Endothelial cell of umbilical vein (primary cell): Measurements from ENCODE around the gene ARHGEF28. TPM values are rescaled to one million over a fixed set of nuclear protein-coding genes. Genes with fewer than 3 reads are reported as not detected.

Source experiments
- BruUV-seq: library from RNA; stranded (reverse); fragments of 400-500 nt; replicated peaks from 2 replicates; lab custom pipeline; 2021; lab: Mats Ljungman, UMichigan
- CTCF ChIA-PET: fragments of 300-600, 350-600 bp; sonication (Branson Sonifier 250); formaldehyde crosslinking; loops from one replicate; lab custom pipeline; 2021; ENCODE audit warnings: antibody characterized with exemption, inconsistent platforms; lab: Charles Lee
- POLR2A ChIA-PET: fragments of 300-600, 350-600 bp; sonication (Branson Sonifier 250); formaldehyde crosslinking; loops from one replicate; lab custom pipeline; 2021; ENCODE audit warnings: antibody characterized with exemption, inconsistent platforms; lab: Charles Lee
- DNase-seq: peaks from one replicate; pipeline ENCODE4 v3.0.0-alpha.2; 2011; ENCODE audit warnings: low read depth, low spot score
- FAIRE-seq: peaks from 2 replicates; lab custom pipeline; 2011; peaks lifted over from hg19 to GRCh38; lab: Jason Lieb, UNC
- H2AFZ ChIP-seq: 2 replicates; pipeline ENCODE4 v1.6.0; 2012; ENCODE audit warnings: low read depth, low read length, control low read depth, inconsistent platforms
- H3K27ac ChIP-seq: 2 replicates; pipeline ENCODE4 v1.5.1; 2011; ENCODE audit warnings: low read depth, mild to moderate bottlenecking, control low read depth, low read length, moderate library complexity; ENCODE audit not compliant: insufficient read depth
- H3K27me3 ChIP-seq, 2 experiments: 2 replicates each; pipeline versions ENCODE4 v1.6.0 to v1.6.1; 2011; ENCODE audit warnings: low read length in 2 of 2, mixed read lengths in 1 of 2; ENCODE audit not compliant: control insufficient read depth in 2 of 2, insufficient read depth in 2 of 2
- H3K36me3 ChIP-seq, 2 experiments: 2 replicates in 1 of 2; 3 replicates in 1 of 2; pipeline ENCODE4 v1.5.1; 2011; ENCODE audit warnings: low read length in 2 of 2, mild to moderate bottlenecking in 1 of 2, moderate library complexity in 1 of 2; ENCODE audit not compliant: control insufficient read depth in 2 of 2, insufficient read depth in 2 of 2; ENCODE audit errors: extremely low read depth in 1 of 2
- H3K4me1 ChIP-seq: 3 replicates; pipeline ENCODE4 v1.5.1; 2011; ENCODE audit warnings: mild to moderate bottlenecking, low read length; ENCODE audit not compliant: control insufficient read depth, insufficient read depth; ENCODE audit errors: extremely low read depth
- H3K4me2 ChIP-seq: 2 replicates; pipeline ENCODE4 v1.6.1; 2011; ENCODE audit warnings: low read length, control low read depth, mixed read lengths; ENCODE audit not compliant: insufficient read depth
- H3K4me3 ChIP-seq, 3 experiments: fragments of 200-600 bp in 1 of 3; sonication (generic), shearing (Covaris generic) in 1 of 3; replicated peaks in 1 of 3; 2 replicates each; pipeline ENCODE4 v1.5.1; 2011 to 2016; ENCODE audit warnings: control low read depth in 3 of 3, low read length in 3 of 3, mild to moderate bottlenecking in 2 of 3, inconsistent platforms in 1 of 3, low read depth in 1 of 3, moderate library complexity in 1 of 3; ENCODE audit not compliant: insufficient read depth in 1 of 3
- H3K79me2 ChIP-seq: 2 replicates; pipeline ENCODE4 v1.6.0; 2012; ENCODE audit warnings: low read length, inconsistent platforms; ENCODE audit not compliant: control insufficient read depth, insufficient read depth
- H3K9ac ChIP-seq: replicated peaks from 2 replicates; pipeline ENCODE3; 2011; ENCODE audit warnings: low read length, control low read depth; ENCODE audit not compliant: insufficient read depth; ENCODE audit errors: extremely low read depth
- H3K9me1 ChIP-seq: replicated peaks from 3 replicates; pipeline ENCODE4 v1.6.0; 2011; ENCODE audit warnings: mild to moderate bottlenecking, low read length; ENCODE audit not compliant: control insufficient read depth, insufficient read depth; ENCODE audit errors: extremely low read depth
- H3K9me3 ChIP-seq: replicated peaks from 2 replicates; pipeline ENCODE4 v1.5.1; 2012; ENCODE audit warnings: low read length, inconsistent platforms; ENCODE audit not compliant: control insufficient read depth, insufficient read depth
- H4K20me1 ChIP-seq: replicated peaks from 2 replicates; pipeline ENCODE3; 2011; ENCODE audit warnings: mild to moderate bottlenecking, low read length; ENCODE audit not compliant: control insufficient read depth, insufficient read depth; ENCODE audit errors: extremely low read depth
- CTCF ChIP-seq, 2 donors: IDR thresholded peaks; 1 replicate in 1 of 2; 2 replicates in 1 of 2; pipeline ENCODE4 v1.5.1; 2011; ENCODE audit warnings: low read length in 2 of 2, mild to moderate bottlenecking in 2 of 2, moderate library complexity in 2 of 2, control low read depth in 1 of 2, inconsistent platforms in 1 of 2, low read depth in 1 of 2; ENCODE audit not compliant: insufficient read depth in 1 of 2; ENCODE audit errors: extremely low read depth in 1 of 2
- EZH2 ChIP-seq: IDR thresholded peaks from 2 replicates; pipeline ENCODE4 v1.6.1; 2012; ENCODE audit warnings: borderline replicate concordance, low read depth, mild to moderate bottlenecking, moderate library complexity, low read length, inconsistent platforms; ENCODE audit not compliant: severe bottlenecking
- FOS ChIP-seq: IDR thresholded peaks from 2 replicates; pipeline ENCODE4 v1.6.1; 2011; ENCODE audit warnings: mild to moderate bottlenecking, low read length, moderate library complexity, borderline replicate concordance; ENCODE audit not compliant: insufficient read depth
- GATA2 ChIP-seq: IDR thresholded peaks from 2 replicates; pipeline ENCODE4 v1.7.0; 2011; ENCODE audit warnings: low read depth, mild to moderate bottlenecking, moderate library complexity, mixed read lengths, low read length; ENCODE audit not compliant: insufficient read length, insufficient read depth
- JUN ChIP-seq: IDR thresholded peaks from 2 replicates; pipeline ENCODE4 v1.6.1; 2011; ENCODE audit warnings: borderline replicate concordance, low read depth; ENCODE audit not compliant: insufficient read length, insufficient read depth
- MYC ChIP-seq: IDR thresholded peaks from one replicate; pipeline ENCODE4 v1.6.1; 2011; ENCODE audit warnings: mild to moderate bottlenecking, low read depth, low read length
- POLR2A ChIP-seq: IDR thresholded peaks from 2 replicates; pipeline ENCODE4 v1.6.1; 2012; ENCODE audit warnings: low read depth, mild to moderate bottlenecking, control low read depth, low read length
- POLR2AphosphoS5 ChIP-seq: IDR thresholded peaks from 2 replicates; pipeline ENCODE4 v1.6.1; 2012; ENCODE audit warnings: low read depth, mild to moderate bottlenecking, control low read depth, low read length, moderate library complexity; ENCODE audit not compliant: insufficient read depth
- dilution Hi-C: fragments of 300-500 bp; cut with MboI; formaldehyde crosslinking; loops from one replicate; pipeline ENCODE4 v1.15.0; 2019; ENCODE audit warnings: low sequenced_read_pairs; ENCODE audit not compliant: extremely low pct_ligation_motif_present
- intact Hi-C: fragments of 100-400 bp; cut with micrococcal nuclease; formaldehyde crosslinking; loops from one replicate; pipeline ENCODE4 v1.10.0; 2022
- polyA plus RNA-seq, 4 experiments: library from polyadenylated mRNA; depleted of rRNA in 3 of 4; stranded (reverse) in 3 of 4; unstranded in 1 of 4; fragments of >200 nt; gene quantifications; 2 replicates each; pipeline versions ENCODE4 v1.2.1 to v1.2.3, GENCODE V29; 2011 to 2012; ENCODE audit warnings: missing spikeins in 1 of 4
- total RNA-seq: library from RNA; stranded (reverse); gene quantifications from 2 replicates; pipeline ENCODE4 v1.2.3, GENCODE V29; 2021
- TF ChIP-seq, protein P1 (sequence below): IDR thresholded peaks from 2 replicates; pipeline ENCODE4 v1.6.1; 2011; ENCODE audit not compliant: insufficient read depth, insufficient read length

ARHGEF28 gene
- total and polyA plus RNA-seq, 2 donors (not counting 3 experiments of a cell fraction or from before 2014, with no cell fraction given): 29.5 to 108 TPM

- DNase-seq: no peak
- peaks cover 47% of the 10 kb centered on the region for H3K4me1 ChIP-seq
- H3K36me3 ChIP-seq: peaks cover 2 to 10% of the 10 kb centered on the region in 2 experiments
- intact Hi-C loops: no loop called here
- BruUV-seq: no TSS peak
- peaks cover 3% of the 10 kb centered on the region for H4K20me1 ChIP-seq
- no peak for FAIRE-seq
- H3K27me3 ChIP-seq: no peaks in the 10 kb centered on the region
- H2AFZ ChIP-seq: no peak overlapping the region
- no peaks in the 10 kb centered on the region for H3K9me1 ChIP-seq
- H3K27ac ChIP-seq: no peak overlapping the region
- ChIA-PET POLR2A (no interaction called here), CTCF (interaction anchor here (2.0 kb wide), 1 partner anchor 10 kb away, joined by 5 read pairs; no protein-coding TSS in a partner anchor)
- TF ChIP-seq POLR2A (no peak), JUN (no peak), POLR2AphosphoS5 (no peak), CTCF (IDR thresholded peaks at IDR 0.05; ENCODE audit: extremely low read depth in 1 of 2, insufficient read depth in 1 of 2, low read depth in 1 of 2, low read length in 2 of 2) (no peak), MYC (no peak), FOS (no peak), GATA2 (no peak), EZH2 (no peak)
- TF ChIP-seq, protein P1, sequence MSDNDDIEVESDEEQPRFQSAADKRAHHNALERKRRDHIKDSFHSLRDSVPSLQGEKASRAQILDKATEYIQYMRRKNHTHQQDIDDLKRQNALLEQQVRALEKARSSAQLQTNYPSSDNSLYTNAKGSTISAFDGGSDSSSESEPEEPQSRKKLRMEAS: no peak
- H3K4me2 ChIP-seq: no peak overlapping the region
- dilution Hi-C loops: no loop called here
- no peaks in the 10 kb centered on the region for H3K9me3 ChIP-seq
- H3K9ac ChIP-seq: no peak overlapping the region
- peaks cover 99% of the 10 kb centered on the region for H3K79me2 ChIP-seq
- no peak overlapping the region for H3K4me3 ChIP-seq
Measured at GRCh38 chr5:73644385-73644963, 18.5 kb downstream of the ARHGEF28 start.
